HG03469 (cell line): Measurements from ENCODE around the gene CCDC188.
"Not testable (repeated sequence)": the region's sequence is repeated elsewhere in the genome, so short reads cannot be mapped to it uniquely, and the experiment has no call there.

ENCODE experiments used
- ATAC-seq: cut with Tn5 transposase; IDR thresholded peaks from one replicate; pipeline ENCODE4 v1.9.1; 2021; ENCODE audit warnings: mild to moderate bottlenecking, moderate library complexity, moderate number of reproducible peaks; ENCODE audit not compliant: unreplicated experiment

CCDC188 gene

DNA sequence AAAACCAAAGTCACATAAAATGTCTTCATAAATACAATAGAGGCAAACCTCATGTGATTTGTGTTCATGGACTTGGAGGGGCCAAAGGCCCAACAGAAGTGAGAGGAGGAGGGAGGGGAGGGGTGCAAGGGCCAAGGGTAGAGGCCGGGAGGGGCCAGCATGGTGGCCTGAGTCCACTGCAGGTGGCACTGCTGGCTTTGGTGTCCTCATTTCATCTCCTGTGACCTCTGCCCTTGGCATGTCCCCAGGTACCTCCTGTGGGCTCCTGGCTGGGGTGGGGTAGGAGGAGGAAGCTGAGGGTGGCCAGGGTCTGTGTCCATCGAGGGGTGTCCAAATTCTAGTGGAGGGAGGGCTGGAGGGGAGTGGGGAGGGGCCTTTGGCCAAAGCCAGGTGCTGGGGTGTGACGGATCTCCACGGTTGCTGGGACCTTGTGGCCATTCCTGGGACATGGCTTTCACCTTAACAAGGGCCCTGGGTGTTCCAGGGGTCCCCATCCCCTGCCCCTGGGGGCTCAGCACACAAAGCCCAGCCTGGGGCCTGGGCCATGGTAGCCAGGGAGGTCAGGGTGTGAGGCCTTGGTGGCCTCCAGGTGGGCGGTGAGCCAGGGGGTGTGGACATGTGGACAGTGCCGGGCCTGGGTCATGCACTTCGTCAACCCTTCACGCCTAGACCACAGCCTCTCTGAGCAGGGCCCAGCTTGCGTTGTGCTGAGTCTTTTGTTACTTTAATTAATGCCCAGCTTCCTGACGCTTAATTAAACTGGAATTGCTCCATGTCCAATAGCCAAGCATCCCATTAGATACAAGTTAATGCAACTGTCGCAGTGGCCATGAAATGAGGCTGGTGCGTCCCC is 20.7 kb upstream of the CCDC188 start:
- no peak for ATAC-seq

DNA sequence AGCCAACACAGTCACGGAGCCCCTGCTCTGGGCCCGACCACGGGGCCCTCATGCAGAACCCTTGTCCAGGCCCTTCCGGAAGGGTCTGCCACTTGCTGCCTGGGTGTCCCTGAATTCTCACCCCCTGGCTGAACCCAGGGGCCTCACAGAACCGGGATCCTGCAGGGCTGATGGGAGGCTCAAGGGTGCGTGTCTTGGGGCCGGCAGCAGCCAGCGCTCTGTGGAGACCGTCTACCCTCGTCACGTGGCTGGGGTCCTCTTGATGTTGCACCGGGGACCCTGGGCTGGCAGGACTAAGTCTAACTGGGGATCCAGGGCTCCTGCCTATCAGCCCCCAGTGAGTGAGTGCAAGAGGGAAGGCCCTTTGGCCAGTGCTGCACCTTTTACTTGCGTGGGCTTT is 19.3 kb upstream of the CCDC188 start:
- ATAC-seq, result no peak

DNA sequence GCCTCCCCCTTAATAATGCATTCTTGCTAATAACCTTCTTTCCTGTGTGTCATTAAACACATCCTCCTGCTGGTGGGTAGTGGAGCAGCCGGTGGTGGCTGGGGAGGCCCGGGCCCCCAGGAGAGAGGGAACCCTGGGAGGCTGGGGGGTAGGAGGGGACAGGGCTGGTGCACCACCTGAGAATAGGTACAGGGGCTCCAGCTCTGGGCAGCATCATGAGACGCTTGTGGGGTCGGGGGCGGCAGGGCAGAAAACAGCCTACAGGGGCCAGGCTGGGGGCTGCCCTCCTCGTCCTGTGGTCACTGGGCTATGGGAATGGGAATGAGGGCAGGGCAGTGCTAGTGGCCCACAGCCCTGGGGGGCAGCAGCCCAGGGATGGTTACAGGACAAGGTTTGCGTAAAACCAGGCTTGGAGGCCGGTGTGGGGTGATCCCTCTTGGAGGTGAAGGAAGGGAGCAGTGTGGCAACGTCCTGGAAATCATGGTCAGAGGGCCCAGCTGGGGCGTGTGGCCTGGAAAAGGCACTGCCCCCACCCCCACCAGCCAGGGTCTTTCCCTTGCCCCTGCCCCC is 18.5 kb upstream of the CCDC188 start:
- ATAC-seq, result no peak

DNA sequence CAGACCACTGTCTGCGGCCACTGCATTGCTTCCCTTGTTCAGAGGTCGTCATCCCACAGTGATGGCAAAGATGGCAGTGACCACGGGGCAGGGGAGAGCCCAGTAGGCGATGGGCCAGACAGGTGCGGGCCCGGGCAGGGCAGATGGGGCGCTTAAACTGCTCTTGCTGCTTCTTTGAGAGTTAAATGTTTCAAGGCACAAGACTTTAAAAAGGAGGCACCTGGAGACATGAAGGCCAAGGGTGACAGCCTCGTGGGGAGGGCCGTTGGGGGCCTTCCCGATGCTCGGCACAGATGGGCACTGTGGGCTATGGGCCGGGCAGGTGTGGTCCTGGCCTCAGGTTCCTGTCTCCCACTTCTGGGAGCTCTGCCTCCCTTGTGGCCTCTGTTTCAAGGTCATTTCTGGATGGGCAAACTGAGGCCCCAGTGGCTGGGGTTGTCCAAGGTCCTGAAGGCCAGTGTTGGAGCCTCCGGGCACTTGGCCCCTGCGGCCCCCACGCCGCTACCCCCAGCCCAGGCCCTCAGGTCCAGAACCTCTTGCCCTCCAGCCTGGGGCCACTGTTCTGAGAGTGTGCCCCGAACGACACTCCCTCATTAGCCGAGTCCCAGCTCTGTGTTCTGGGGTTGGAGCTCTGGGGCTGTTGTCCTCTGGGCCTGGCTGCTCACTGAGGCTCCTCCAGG is 16.9 kb upstream of the CCDC188 start:
- no peak for ATAC-seq

DNA sequence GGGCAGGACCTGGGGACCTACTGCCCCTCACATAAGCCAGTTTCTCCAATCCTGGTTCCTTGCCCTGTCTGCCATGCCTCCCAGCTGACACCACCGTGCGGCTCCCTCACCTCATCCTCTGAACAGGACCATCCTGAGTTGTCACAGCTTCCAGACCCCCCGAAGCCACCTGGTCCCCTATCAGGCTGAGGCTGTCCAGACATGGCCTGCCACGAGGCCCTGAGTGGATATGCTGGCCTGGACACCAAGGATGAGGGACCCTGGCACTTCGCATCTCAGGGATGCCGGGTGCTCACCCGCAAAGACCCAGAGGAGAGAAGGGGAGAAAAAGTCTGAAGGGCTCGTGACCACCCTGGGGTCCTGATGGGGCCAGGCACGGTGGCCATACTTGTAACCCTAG is 15.8 kb upstream of the CCDC188 start:
- ATAC-seq, result no peak

DNA sequence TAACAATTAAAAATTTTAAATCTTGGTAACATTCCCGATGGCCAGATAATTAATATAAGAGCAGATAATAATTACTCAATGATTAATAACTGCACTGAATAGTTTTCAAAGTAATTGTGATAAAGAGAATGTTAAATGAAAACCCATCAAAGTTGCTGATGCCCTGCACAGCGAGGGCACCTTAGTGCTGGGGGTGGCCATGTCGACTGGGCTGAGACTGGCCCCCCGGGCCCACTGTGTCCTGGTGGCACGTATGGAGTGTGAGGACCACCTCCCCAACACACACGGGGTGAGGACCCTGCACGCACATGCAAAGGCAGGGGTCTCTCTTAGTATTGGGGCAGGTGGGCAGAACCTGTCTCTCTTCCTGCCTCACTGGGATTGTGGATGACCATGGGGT is 15.1 kb upstream of the CCDC188 start:
- ATAC-seq, result no peak

DNA sequence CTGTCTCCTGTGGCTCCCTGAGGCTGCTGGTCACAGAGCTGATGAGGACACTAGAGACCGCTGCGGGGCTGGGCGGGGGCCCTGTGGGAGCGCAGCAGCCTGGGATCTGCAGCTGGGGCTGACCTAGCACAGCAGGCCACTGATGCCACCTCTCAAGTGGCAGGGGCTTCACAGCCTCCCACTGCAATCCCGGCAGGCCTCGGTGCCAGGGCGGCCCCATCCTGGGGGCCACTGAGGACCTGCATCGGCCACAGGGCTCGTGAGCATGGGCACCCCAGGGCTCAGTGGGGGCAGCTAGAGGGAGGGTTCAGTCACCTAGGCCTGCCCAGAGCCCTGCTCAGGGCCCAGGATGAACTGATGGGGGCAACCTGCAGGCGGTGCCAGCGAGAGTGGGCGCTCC is 14.6 kb upstream of the CCDC188 start:
- ATAC-seq, result no peak

DNA sequence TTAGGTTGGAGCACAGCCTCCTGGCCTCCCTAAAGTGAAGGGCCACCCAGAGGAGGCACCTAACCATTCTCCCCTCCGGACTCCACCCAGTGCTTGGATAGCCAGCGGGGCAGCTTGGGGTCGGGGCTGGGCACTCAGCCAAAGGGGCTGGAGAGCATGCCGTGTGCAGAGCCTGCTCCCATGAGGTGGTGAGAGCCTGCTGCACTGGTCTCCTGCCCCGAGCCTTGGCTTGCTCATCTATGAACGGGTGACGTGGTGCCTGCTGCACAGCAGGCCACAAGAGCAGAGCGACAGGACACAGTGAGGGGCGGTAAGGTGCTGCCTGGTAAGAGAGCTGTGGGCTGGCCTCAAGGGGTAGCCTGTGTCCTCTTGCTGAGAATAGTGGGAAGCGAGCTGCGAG is 14.0 kb upstream of the CCDC188 start:
- ATAC-seq, result no peak

DNA sequence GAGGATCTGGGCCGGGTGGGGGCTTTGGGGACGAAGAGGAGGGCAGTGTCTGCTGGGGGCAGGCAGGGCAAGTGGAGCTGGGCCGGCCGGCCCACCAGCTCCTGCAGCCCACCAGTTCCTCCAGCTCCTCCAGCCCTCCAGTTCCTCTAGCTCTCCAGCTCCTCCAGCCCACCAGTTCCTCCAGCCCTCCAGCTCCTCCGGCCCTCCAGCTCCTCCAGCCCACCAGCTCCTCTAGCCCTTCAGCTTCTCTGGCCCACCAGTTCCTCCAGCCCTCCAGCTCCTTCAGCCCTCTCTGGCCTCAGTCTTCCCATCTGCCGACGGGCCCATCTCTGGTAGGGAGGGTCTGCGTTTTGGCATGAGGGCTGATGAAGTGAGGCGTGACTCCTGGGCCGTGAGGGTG is 9.2 kb upstream of the CCDC188 start:
- ATAC-seq, result no peak

DNA sequence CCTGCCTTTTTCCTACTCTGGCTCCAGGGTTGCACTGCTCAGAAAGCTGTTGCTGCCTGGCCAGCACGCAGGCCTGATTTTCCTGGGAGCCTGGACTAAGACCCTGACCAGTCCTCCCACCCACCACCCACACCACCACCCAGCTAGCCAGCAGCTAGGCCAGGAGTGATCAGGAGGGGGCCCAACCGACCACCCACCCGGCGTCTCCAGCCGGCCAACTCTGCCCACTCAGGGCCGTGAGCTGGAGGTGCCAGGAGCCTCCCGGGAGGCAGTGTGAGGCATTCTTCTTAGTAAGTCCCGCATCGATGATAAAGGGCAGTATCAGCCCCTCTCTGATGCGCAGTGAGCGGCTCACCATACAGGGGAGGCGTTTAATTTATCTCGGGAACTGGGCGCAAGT is 8.7 kb upstream of the CCDC188 start:
- ATAC-seq, result not testable (repeated sequence)

DNA sequence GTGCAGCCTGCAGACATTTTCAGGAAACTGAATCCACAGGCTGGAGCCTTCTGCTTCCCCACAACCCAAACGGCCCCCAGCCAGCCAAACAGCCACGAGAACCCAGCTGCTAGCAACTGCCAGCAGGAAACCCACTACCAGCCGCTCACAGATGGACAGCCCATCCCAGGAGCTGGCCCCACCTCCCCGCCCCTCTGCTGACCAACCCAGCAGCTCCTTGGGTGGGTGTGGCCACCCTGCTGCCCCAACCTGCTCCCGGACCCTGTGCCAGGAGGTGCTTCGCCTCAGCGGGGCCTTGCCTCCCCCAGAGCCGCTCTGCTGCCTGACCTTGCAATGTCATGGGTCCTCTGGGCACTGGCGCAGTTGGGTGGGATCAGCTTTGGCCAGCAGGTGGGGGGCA is 8.2 kb upstream of the CCDC188 start:
- no peak for ATAC-seq

DNA sequence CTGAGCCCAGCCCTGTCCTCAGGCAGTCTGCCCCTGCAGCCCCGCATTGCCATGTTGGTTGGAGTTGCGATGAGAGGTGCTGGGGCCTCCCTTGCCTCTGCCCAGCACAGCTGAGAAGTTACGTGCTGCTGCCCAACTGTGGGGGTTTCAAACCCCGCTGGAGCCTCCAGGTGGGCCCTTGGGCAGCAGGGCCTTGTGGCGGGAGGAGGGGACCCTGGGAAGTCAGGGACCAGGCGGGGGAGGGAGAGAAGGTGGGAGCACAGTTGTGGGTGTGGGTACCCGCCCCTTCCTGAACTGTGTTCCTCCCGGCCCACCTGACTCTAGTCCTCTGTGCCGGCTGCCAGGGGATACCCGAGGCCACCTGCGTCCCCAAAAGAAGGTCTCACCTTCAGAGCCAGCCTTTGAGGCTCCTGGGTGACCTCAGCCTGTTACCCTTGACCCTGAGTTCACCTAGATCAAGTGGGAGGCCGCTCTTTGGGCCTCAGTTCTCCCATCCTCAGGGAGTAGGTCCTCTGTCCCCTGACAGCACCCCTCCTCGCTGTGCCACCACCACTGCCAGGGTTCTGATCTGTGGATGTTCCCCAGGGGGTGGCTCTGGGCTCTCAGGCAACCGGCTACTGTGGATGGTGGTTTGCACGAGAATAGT is 7.7 kb upstream of the CCDC188 start:
- no peak for ATAC-seq

DNA sequence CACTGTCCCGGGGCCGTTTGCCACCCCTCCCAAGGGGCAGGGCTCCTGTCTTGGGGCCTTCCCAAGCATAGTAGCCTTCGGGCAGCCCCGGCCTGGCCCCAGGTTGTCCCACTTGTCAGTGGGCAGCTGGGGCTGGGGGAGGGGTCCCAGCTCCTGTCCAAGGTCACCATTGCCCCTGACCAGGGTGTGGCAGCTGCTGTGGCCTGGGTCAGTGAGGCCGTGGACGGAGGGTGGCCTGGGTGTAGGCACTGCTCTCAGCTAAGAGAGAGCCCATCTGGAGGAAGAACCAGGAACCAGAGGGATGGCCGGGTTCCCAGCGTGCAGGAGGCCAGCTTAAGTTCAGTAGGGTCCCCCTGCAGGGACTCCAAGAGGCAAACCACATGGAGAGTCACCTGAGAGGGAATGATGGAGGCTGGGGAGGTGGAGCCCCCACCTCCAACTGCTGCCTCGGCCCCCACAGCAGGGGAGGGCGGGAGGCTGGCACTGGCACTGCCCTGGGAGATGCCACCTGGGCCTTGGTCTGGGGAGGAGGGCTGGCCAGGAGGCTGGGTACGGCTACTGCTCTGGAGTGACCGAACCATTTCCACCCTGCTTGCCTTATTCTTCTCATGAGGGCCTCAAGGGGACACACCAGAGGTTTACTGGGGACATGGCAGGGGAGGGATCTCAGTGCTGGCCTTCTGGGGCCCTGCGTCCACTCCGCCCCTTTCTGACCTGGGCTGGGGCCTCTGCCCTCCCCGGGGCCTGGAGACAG is 6.8 kb upstream of the CCDC188 start:
- no peak for ATAC-seq

DNA sequence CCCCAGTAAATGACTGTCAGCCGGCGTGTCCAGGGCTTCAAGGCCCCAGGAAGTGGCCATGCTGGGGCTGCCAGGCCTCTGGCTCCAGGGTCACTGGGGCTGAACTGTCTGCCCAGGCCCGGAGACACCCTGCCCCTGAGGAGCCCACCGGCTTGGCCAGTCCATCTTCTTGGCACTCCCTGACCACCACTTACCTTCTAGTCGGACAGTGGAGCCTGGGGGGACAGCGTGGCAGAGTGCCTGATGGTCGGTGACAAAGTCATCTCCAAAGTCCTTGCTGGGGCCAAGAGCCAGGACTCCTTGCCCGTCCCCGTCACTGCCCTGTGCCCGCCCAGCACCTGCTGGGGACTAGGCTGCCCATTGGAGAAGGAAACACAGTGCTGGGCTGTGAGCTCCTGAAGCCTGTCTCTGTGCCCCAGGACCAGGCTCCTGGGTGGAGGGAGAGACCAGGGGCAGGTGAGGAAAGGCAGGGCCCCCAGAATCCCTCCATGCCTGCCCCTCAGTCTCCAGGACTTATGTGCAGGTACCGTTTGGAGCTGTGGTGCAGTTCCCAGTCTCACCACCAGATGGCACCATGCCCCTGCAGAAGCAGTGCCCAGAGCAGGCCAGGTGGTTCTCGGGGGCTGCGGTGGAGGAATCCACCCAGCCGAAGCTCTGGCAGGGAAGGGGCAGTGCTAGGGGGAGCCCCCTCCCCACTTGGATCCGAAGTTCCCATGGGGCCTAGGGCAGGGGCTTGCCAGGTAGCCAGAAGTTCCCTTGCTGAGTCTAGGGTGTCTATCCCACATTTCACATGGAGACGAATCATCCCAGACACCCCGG is 6.0 kb upstream of the CCDC188 start:
- ATAC-seq, result no peak

DNA sequence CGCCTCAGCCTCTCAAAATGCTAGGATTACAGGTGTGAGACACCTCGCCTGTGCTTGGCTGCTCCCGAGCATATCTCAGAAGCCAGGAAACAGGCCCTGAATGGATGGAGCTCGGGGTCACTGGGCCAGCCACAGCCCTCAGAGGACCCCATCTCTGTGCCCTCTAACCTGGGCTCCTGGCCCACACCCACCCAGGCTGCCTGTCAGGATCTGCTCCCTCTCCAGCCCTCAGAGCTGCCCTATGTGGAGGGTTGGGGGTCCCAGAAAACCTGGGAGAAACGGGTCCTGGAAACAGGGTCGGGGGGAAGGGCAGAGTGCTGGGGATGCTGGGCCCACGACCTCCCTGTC is 5.2 kb upstream of the CCDC188 start:
- ATAC-seq, result no peak

DNA sequence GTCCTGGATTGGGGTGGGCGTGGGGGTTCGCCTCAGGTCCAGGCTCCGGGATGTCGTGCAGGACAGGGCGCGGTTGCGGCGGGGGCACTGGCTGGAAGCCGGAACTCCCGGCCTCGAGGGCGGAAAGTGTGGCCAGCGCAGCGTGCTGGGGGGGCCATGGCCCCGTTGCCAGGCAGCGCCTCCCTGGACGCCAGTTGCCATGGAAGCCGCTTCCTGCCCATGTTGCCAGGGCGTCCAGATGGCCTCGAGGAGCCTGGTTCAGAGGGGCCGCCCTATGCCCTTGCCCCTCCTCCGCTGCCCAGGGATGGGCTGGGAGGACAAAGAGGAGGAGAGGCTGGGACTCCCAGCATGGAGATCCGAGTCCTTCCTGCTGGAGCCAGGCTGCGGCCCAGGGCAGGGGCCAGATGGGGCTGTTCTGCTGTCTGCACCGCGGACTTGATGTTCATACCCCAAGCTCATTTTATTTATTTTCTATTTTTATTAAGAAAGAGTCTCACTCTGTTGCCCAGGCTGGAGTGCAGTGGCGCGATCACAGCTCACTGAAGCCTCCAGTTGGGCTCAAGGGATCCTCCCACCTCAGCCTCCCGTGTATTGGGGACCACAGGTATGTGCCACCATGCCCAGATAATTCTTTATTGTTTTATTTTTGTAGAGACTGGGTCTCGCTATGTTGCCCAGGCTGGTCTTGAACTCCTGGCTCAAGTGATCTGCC is 4.6 kb upstream of the CCDC188 start:
- no peak for ATAC-seq

DNA sequence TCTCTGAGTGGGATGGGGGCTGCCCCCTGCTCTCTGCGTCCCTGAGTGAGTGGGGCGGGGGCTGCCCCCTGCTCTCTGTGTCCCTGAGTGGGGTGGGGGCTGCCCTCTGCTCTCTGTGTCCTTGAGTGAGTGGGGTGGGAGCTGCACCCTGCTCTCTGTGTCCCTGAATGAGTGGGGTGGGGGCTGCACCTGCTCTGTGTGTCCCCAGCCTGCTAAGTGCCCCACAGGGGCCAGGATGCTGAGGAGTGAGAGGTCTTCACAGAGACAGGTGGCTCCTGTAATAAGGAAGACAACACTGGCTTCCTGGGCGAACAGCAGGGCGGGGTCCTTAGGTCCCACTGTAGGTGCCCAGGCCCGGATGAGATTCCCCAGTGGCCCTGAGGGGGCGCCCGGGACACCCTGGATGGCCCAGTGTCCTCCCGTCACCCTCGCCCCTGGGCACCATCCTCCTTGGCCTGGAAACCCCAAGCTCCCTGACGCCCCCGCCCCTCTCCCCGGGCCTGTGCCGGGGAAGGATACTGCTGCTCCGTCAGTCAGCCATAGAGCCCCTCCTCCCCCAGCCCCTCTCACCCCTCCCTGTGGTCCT is 3.8 kb upstream of the CCDC188 start:
- ATAC-seq, result no peak

DNA sequence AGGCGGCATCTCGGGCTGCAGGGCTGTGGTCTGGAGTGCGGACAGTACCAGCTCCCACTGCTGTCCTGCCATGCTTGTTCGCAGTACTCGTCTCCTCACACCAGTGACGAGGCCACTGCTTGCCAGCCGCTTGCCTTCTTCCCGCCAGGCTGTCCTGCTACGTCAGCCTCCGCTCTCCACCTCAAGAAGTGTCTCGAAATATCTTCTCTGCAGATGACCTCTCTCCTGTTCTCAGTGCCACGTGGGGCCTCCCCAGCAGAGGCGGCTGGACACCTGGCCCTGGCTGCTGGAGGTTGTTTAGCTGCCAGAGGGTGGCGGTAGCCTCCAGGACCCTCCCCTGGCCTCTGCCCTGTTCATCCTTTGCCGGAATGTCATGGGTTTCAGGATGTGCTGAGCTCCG is 3.1 kb upstream of the CCDC188 start:
- ATAC-seq, result no peak

DNA sequence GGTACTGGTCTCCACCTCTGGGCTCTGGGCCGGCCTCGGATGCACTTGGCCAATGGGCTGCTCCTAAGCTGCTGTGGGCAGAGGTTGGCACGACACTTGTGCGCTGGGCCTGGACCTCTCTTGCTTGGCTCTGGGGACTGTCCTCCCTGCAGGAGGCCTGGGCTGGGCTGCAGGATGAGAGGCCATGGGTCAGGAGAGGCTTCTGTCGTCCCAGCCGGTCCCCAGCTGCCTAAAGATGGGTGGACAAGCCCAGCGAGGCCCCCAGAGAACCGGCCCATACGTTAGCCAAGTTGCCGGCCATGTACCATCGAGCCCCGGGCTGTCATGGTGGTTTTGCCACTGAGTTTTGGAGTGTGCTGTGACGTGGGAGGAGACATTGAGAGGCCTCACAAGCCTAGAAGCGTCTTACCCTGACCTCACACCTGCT is 1.6 kb upstream of the CCDC188 start:
- no peak for ATAC-seq
